ENCODE results near the gene TEC. TPM values are rescaled to one million over a fixed set of nuclear protein-coding genes. Genes with fewer than 3 reads are reported as not detected.

Gene TEC
- total and polyA plus RNA-seq, 12 donors, result 1.4 to 8.0 (median 4.7) TPM

DNA sequence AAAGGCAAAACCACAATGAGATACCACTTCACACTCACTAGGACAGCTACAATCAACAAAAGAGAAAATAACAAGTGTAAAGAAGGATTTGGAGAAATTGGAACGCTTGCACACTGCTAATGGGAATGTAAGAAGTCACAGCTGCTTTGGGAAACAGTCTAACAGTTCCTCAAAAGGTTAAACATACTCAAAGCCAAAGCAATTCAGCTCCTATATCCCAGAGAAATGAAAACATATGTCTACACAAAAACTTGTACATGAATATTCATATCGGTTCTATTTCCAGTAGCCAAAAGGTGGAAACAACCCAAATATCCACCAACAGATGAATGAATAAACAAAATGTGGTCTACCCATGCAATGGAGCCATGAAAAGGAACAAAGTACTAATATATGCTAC is 64.0 kb downstream of the TEC start:
- Histone ChIP-seq H3K36me3 (replicated peaks in 1 of 2) (no peaks in the 10 kb centered on the region), H3K4me1 (replicated peaks in 1 of 2) (no peaks in the 10 kb centered on the region), H3K27ac (no peak overlapping the region), H3K27me3 (no peaks in the 10 kb centered on the region), H3K4me3 (no peak overlapping the region), H3K9me3 (replicated peaks in 1 of 3) (no peaks in the 10 kb centered on the region)
- intact Hi-C loops (cut with DNase I), result no loop called here
- TF ChIP-seq POLR2A (IDR thresholded peaks at IDR 0.05), result no peak
- no peak for TF ChIP-seq CTCF (IDR thresholded peaks at IDR 0.05)
- DNase-seq, result no peak
- 80 to 94% (median 86%) methylated on average over 2 of the region's 2 CpGs for WGBS, 4 donors

GRCh38 chr4:48205107-48205506 is 64.5 kb downstream of the TEC start:
- no peak for DNase-seq
- 81 to 89% (median 86%) methylated on average over 2 of the region's 2 CpGs for WGBS, 4 donors
- H3K4me1 ChIP-seq (replicated peaks in 1 of 2), result no peaks in the 10 kb centered on the region
- H3K27me3 ChIP-seq, result no peaks in the 10 kb centered on the region
- intact Hi-C loops (cut with DNase I), result no loop called here
- H3K9me3 ChIP-seq (replicated peaks in 1 of 3), result no peaks in the 10 kb centered on the region
- no peak overlapping the region for H3K4me3 ChIP-seq
- TF ChIP-seq POLR2A (IDR thresholded peaks at IDR 0.05) (no peak), CTCF (IDR thresholded peaks at IDR 0.05) (no peak)
- no peak overlapping the region for H3K27ac ChIP-seq
- no peaks in the 10 kb centered on the region for H3K36me3 ChIP-seq (replicated peaks in 1 of 2)

GRCh38 chr4:48203819-48204218 is 65.8 kb downstream of the TEC start:
- no peaks in the 10 kb centered on the region for H3K4me1 ChIP-seq (replicated peaks in 1 of 2)
- DNase-seq, result no peak
- no peaks in the 10 kb centered on the region for H3K27me3 ChIP-seq
- no peak for TF ChIP-seq POLR2A (IDR thresholded peaks at IDR 0.05)
- no peak for TF ChIP-seq CTCF (IDR thresholded peaks at IDR 0.05)
- intact Hi-C loops (cut with DNase I), result no loop called here
- H3K27ac ChIP-seq, result no peak overlapping the region
- no peak overlapping the region for H3K4me3 ChIP-seq
- H3K36me3 ChIP-seq (replicated peaks in 1 of 2), result no peaks in the 10 kb centered on the region
- no peaks in the 10 kb centered on the region for H3K9me3 ChIP-seq (replicated peaks in 1 of 3)
- 65 to 80% (median 75%) methylated on average over 3 of the region's 3 CpGs for WGBS, 4 donors

GRCh38 chr4:48197643-48198237 is 71.9 kb downstream of the TEC start:
- Histone ChIP-seq H3K36me3 (replicated peaks in 1 of 2) (no peaks in the 10 kb centered on the region), H3K27ac (no peak overlapping the region), H3K4me3 (no peak overlapping the region), H3K4me1 (replicated peaks in 1 of 2) (peaks cover 9 to 11% of the 10 kb centered on the region in 2 donors), H3K27me3 (no peaks in the 10 kb centered on the region), H3K9me3 (replicated peaks in 1 of 3) (no peaks in the 10 kb centered on the region)
- no peak for DNase-seq
- WGBS, 4 donors, result 91 to 96% (median 93%) methylated on average over 5 of the region's 5 CpGs
- intact Hi-C loops (cut with DNase I), result no loop called here
- TF ChIP-seq CTCF (IDR thresholded peaks at IDR 0.05) (no peak), POLR2A (IDR thresholded peaks at IDR 0.05) (no peak)
